Activated T-helper 17 cell treated with anti-CD3 and anti-CD28 coated beads, Interleukin-2, amount 50 U/mL, for 72 hours (primary cell): ENCODE measurements around the gene SPANXN3. TPM values are rescaled to one million over a fixed set of nuclear protein-coding genes. Genes with fewer than 3 reads are reported as not detected.
"Not testable (repeated sequence)": the region's sequence is repeated elsewhere in the genome, so short reads cannot be mapped to it uniquely, and the experiment has no call there.

ENCODE experiments used
- ATAC-seq: fragments of 150-1000 bp; cut with Tn5 transposase; replicated peaks from 2 replicates; pipeline ENCODE4 v1.10.0; 2021; ENCODE audit warnings: mild to moderate bottlenecking, moderate library complexity
- H3K27ac Mint-ChIP-seq: one replicate; pipeline ENCODE4 v1.8.0; 2022; ENCODE audit warnings: mixed read lengths
- H3K27me3 Mint-ChIP-seq: one replicate; pipeline ENCODE4 v1.8.0; 2022; ENCODE audit warnings: mixed read lengths
- H3K36me3 Mint-ChIP-seq: one replicate; pipeline ENCODE4 v1.8.0; 2022; ENCODE audit warnings: low read depth, mild to moderate bottlenecking, mixed read lengths
- H3K4me1 Mint-ChIP-seq: one replicate; pipeline ENCODE4 v1.8.0; 2022; ENCODE audit warnings: mixed read lengths
- H3K4me3 Mint-ChIP-seq: one replicate; pipeline ENCODE4 v1.8.0; 2022; ENCODE audit warnings: mild to moderate bottlenecking, mixed read lengths
- H3K9me3 Mint-ChIP-seq: one replicate; pipeline ENCODE4 v1.8.0; 2022; ENCODE audit warnings: mixed read lengths
- total RNA-seq, 2 donors: library from RNA; stranded (reverse); gene quantifications; one replicate each; pipeline ENCODE4 v1.2.3, GENCODE V29; 2022

The SPANXN3 gene, protein sequence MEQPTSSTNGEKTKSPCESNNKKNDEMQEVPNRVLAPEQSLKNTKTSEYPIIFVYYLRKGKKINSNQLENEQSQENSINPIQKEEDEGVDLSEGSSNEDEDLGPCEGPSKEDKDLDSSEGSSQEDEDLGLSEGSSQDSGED
- not detected for total RNA-seq

GRCh38 chrX:143517375-143517774 is at the start of gene SPANXN3:
Gene SPANXN3, minus strand, starts transcription at chrX:143517475. Its CDS starts 84 bp downstream, at chrX:143517391.
- not testable (repeated sequence) for H3K27me3 Mint-ChIP-seq, H3K36me3 Mint-ChIP-seq, ATAC-seq, H3K4me1 Mint-ChIP-seq, H3K27ac Mint-ChIP-seq, H3K4me3 Mint-ChIP-seq
- peaks cover 15% of the 10 kb centered on the region for H3K9me3 Mint-ChIP-seq

GRCh38 chrX:143536176-143536575 is 18.9 kb upstream of the SPANXN3 start:
- Mint-ChIP-seq H3K4me3 (no peak overlapping the region), H3K27me3 (no peaks in the 10 kb centered on the region), H3K9me3 (no peaks in the 10 kb centered on the region), H3K27ac (no peak overlapping the region), H3K36me3 (no peaks in the 10 kb centered on the region), H3K4me1 (no peaks in the 10 kb centered on the region)
- no peak for ATAC-seq

DNA sequence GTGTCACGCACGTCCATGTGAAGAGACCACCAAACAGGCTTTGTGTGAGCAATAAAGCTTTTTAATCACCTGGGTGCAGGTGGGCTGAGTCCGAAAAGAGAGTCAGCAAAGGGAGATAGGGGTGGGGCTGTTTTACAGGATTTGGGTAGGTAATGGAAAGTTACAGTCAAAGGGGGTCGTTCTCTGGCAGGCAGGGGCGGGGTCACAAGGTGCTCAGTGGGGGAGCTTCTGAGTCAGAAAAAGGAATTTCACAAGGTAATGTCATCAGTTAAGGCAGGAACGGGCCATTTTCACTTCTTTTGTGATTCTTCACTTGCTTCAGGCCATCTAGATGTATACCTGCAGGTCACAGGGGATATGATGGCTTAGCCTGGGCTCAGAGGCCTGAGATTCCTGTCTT is 15.1 kb downstream of the SPANXN3 start:
- not testable (repeated sequence) for ATAC-seq, H3K4me3 Mint-ChIP-seq, H3K27me3 Mint-ChIP-seq, H3K9me3 Mint-ChIP-seq, H3K36me3 Mint-ChIP-seq, H3K4me1 Mint-ChIP-seq, H3K27ac Mint-ChIP-seq

DNA sequence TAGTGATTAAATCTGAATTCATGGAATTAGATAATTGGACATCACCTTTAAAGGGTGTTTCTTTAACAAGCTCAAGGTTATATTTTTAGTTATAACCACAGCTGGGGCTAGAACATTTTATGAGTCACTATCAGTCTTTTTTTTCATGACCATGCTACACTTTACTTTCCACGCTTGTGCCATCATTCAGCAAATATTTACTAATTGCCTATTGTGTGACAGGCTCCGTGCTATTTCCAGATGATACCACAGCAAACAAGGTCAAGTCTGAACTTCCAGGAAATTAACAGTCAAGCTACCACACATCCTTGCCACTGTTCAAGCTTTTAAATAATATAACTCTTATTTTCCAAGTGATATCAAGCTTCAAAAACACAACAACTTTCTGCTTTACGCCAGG is 16.5 kb downstream of the SPANXN3 start:
- Mint-ChIP-seq H3K27ac (no peak overlapping the region), H3K4me3 (no peak overlapping the region), H3K27me3 (no peaks in the 10 kb centered on the region), H3K4me1 (no peaks in the 10 kb centered on the region), H3K36me3 (no peaks in the 10 kb centered on the region), H3K9me3 (peaks cover 8% of the 10 kb centered on the region)
- no peak for ATAC-seq

DNA sequence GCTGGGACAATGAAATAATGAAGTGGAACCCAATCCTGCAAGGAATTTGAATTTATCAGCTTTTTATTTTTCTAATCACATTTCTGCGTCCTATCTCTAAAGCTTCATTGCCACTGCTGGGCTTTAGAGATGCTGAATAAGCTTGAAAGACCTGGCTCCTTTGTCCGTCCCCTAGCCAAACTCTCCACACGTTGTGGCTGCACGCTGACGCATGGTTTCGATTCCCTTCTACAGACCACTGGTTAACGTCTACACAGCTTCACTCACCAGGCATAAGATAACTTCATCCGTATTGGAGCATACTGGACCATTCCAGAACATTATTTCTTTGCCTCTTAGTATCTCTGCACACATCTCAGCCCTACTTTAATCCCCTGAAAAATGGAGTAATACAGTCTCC is 31.2 kb downstream of the SPANXN3 start:
- H3K4me3 Mint-ChIP-seq, result no peak overlapping the region
- ATAC-seq, result no peak

DNA sequence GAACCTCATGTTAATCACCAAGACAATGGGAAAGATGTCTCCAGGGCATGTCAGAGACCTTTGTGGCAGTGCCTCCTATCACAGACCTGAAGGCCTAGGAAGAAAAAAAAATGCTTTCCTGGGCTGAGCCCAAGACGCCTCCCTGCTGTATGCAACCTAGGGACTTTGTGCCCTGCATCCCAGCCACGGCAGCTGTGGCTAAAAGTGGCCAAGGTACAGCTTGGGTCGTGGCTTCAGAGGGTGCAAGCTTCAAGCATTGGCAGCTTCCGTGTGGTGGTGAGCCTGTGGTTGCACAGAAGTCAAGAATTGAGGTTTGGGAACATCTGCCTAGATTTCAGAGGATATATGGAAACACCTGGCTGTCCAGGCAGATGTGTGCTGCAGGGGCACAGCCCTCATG is 40.5 kb downstream of the SPANXN3 start:
- no peaks in the 10 kb centered on the region for H3K4me1 Mint-ChIP-seq
- no peaks in the 10 kb centered on the region for H3K27me3 Mint-ChIP-seq
- H3K36me3 Mint-ChIP-seq, result no peaks in the 10 kb centered on the region
- H3K27ac Mint-ChIP-seq, result no peak overlapping the region
- no peak overlapping the region for H3K4me3 Mint-ChIP-seq
- ATAC-seq, result no peak
- H3K9me3 Mint-ChIP-seq, result peaks cover 7% of the 10 kb centered on the region

More for the DNA sequence above, 31.2 kb downstream of the SPANXN3 start:
- H3K27me3 Mint-ChIP-seq, result no peaks in the 10 kb centered on the region
- H3K27ac Mint-ChIP-seq, result no peak overlapping the region
- H3K36me3 Mint-ChIP-seq, result no peaks in the 10 kb centered on the region
- H3K4me1 Mint-ChIP-seq, result no peaks in the 10 kb centered on the region
- H3K9me3 Mint-ChIP-seq, result peaks cover 8% of the 10 kb centered on the region

DNA sequence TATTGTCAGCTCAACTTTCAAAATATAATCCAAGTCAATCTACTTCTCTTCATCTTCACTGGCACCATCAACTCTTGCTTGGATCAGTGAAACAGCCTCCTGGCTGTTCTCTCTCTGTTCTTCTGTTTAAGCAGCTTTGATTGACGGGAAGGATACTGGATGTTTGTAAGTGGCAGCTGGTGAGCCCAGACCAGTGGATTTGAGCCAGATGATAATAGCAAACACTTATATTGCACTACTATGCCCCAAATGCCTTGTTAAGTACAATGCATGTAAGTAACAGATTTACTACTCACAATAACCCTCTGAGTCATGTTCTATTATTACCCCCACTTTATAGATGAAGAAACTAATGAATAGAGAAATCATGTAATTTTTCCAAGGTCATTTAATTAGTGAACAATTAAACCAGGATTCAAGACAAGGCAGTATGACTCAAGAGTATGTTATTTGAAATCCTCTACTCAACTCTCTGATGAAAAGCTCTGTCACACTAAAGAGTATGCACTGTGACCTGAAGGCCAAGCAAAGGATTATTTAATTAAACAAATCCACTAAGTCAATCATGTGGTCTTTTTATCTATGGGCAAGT is 44.8 kb downstream of the SPANXN3 start:
- Mint-ChIP-seq H3K4me3 (no peak overlapping the region), H3K27me3 (no peaks in the 10 kb centered on the region), H3K4me1 (no peaks in the 10 kb centered on the region), H3K36me3 (no peaks in the 10 kb centered on the region), H3K9me3 (peaks cover 4% of the 10 kb centered on the region), H3K27ac (no peak overlapping the region)
- ATAC-seq, result no peak

GRCh38 chrX:143466130-143466529 is 51.1 kb downstream of the SPANXN3 start:
- no peaks in the 10 kb centered on the region for H3K36me3 Mint-ChIP-seq
- H3K9me3 Mint-ChIP-seq, result no peaks in the 10 kb centered on the region
- no peaks in the 10 kb centered on the region for H3K27me3 Mint-ChIP-seq
- ATAC-seq, result no peak
- no peaks in the 10 kb centered on the region for H3K4me1 Mint-ChIP-seq
- H3K4me3 Mint-ChIP-seq, result no peak overlapping the region
- no peak overlapping the region for H3K27ac Mint-ChIP-seq

DNA sequence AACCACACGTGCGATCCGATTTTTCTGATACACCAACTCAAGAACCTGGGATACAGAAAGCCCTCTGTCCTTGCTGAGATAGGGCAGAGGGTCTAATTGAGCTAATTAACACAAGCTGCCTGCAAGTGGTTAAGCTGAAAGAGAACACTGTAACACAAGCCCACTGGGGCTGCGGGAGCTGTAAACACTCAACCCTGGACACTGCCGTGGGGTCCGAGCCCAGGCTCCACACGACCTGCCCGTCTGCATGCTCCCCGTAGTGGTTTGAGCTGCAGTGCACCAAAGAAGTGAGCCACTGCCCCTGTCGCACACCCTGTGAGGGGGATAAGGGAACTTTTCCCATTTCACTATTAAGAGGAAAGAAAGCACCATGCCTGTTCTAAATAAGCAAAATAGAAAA is 54.6 kb downstream of the SPANXN3 start:
- Mint-ChIP-seq H3K4me3 (no peak overlapping the region), H3K27ac (no peak overlapping the region), H3K36me3 (no peaks in the 10 kb centered on the region), H3K4me1 (no peaks in the 10 kb centered on the region), H3K27me3 (no peaks in the 10 kb centered on the region), H3K9me3 (no peaks in the 10 kb centered on the region)
- ATAC-seq, result no peak

DNA sequence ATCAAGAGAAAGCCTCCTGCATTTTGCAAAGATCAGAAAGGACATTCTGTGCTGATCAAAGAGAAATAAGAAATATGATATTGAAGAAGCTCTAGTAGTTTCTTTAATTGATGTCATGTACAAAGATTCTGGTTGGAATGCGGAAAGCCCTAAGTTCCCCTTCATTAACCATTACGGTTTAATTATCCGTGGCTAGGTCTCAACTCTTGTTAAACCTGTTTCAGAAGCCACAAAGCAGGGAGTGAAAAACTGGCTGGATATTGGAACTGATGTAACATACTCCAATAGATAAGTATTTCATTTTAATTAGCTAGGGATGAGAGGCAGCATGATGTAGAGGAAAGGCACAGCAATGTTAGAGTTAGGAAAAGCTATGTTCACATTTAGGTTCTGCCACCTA is 55.7 kb downstream of the SPANXN3 start:
- Mint-ChIP-seq H3K36me3 (no peaks in the 10 kb centered on the region), H3K9me3 (no peaks in the 10 kb centered on the region), H3K4me1 (no peaks in the 10 kb centered on the region), H3K27me3 (no peaks in the 10 kb centered on the region), H3K4me3 (no peak overlapping the region), H3K27ac (no peak overlapping the region)
- ATAC-seq, result no peak

Other genes starting within 250 kb of the SPANXN3 start
- not detected for gene SLITRK4, start 118.6 kb upstream of the SPANXN3 start, total RNA-seq
- gene SPANXN2, start 203.3 kb upstream of the SPANXN3 start, total RNA-seq, result not detected